Activated effector memory CD4-positive, alpha-beta T cell treated with anti-CD3 and anti-CD28 coated beads, Interleukin-2, amount 50 U/mL, for 16 hours (primary cell): ENCODE measurements around the gene GOLGA6L10.
"Not testable (repeated sequence)": the region's sequence is repeated elsewhere in the genome, so short reads cannot be mapped to it uniquely, and the experiment has no call there.

Source experiments
- DNase-seq: peaks from one replicate; pipeline ENCODE4 v3.0.0-alpha.2; 2020

GOLGA6L10 gene

GRCh38 chr15:82338573-82338972 is 10.7 kb downstream of the GOLGA6L10 start:
- not testable (repeated sequence) for DNase-seq

- DNase-seq = not testable (repeated sequence)
These were observed 11.2 kb downstream of the GOLGA6L10 start for GRCh38 chr15:82338053-82338452.

GRCh38 chr15:82337051-82337450 is 12.2 kb downstream of the GOLGA6L10 start:
- not testable (repeated sequence) for DNase-seq

GRCh38 chr15:82336180-82336647 is 13.1 kb downstream of the GOLGA6L10 start:
- not testable (repeated sequence) for DNase-seq

GRCh38 chr15:82335006-82335405 is 14.3 kb downstream of the GOLGA6L10 start:
- not testable (repeated sequence) for DNase-seq

GRCh38 chr15:82334554-82334932 is 14.7 kb downstream of the GOLGA6L10 start:
- DNase-seq = not testable (repeated sequence)

GRCh38 chr15:82333603-82334553 is 15.4 kb downstream of the GOLGA6L10 start:
- DNase-seq = not testable (repeated sequence)

- DNase-seq = not testable (repeated sequence)
These were observed 16.3 kb downstream of the GOLGA6L10 start for GRCh38 chr15:82332711-82333602.

GRCh38 chr15:82331576-82332304 is 17.5 kb downstream of the GOLGA6L10 start:
- not testable (repeated sequence) for DNase-seq

GRCh38 chr15:82330921-82331320 is 18.4 kb downstream of the GOLGA6L10 start:
- DNase-seq = not testable (repeated sequence)

- DNase-seq = not testable (repeated sequence)
These were observed 20.2 kb downstream of the GOLGA6L10 start for GRCh38 chr15:82329039-82329438.

- DNase-seq = peak; percentile 51
These were observed 21.9 kb downstream of the GOLGA6L10 start for GRCh38 chr15:82327372-82327771.

- peak; percentile 52 for DNase-seq
These were observed 22.4 kb downstream of the GOLGA6L10 start for GRCh38 chr15:82326896-82327295.

- DNase-seq = peak; percentile 39
These were observed 23.6 kb downstream of the GOLGA6L10 start for GRCh38 chr15:82325646-82326045.

- peak; percentile 28 for DNase-seq
These were observed 24.4 kb downstream of the GOLGA6L10 start for GRCh38 chr15:82324831-82325230.

- DNase-seq = not testable (repeated sequence)
These were observed 26.8 kb downstream of the GOLGA6L10 start for GRCh38 chr15:82322488-82322887.

- peak; percentile 21 for DNase-seq
These were observed 28.4 kb downstream of the GOLGA6L10 start for GRCh38 chr15:82320861-82321260.

GRCh38 chr15:82319522-82320278 is 29.6 kb downstream of the GOLGA6L10 start:
- peak; percentile 30 for DNase-seq

GRCh38 chr15:82318281-82318680 is 31.0 kb downstream of the GOLGA6L10 start:
- peak; percentile 55 for DNase-seq

GRCh38 chr15:82317516-82317915 is 31.8 kb downstream of the GOLGA6L10 start:
- DNase-seq = peak; percentile 34

GRCh38 chr15:82317091-82317489 is 32.2 kb downstream of the GOLGA6L10 start:
- DNase-seq = no peak
